Stimulated activated naive B cell treated with anti-CD40 and anti-IgM and Interleukin-4, amounts not matched to agents 10 μg/mL and 1 μg/mL and 100 μg/mL, for 72 hours (primary cell): ENCODE results near the gene OSBPL10.
A peak's percentile ranks its signal among the peaks of the same experiment; 100 is the strongest.
"Not testable (repeated sequence)": the region's sequence is repeated elsewhere in the genome, so short reads cannot be mapped to it uniquely, and the experiment has no call there.

Source experiments
- ATAC-seq, 2 donors: fragments of 150-1000 bp; cut with Tn5 transposase; replicated peaks; 2 replicates each; pipeline ENCODE4 v1.10.0; 2021; ENCODE audit warnings: moderate library complexity in 1 of 2
- DNase-seq: peaks from one replicate; pipeline ENCODE4 v3.0.0; 2021
- H3K27ac Mint-ChIP-seq: one replicate; pipeline ENCODE4 v1.8.0; 2022; ENCODE audit warnings: mild to moderate bottlenecking, mixed read lengths
- H3K27me3 Mint-ChIP-seq, 2 donors: one replicate each; pipeline ENCODE4 v1.8.0; 2022; ENCODE audit warnings: mixed read lengths in 2 of 2
- H3K36me3 Mint-ChIP-seq, 2 donors: one replicate each; pipeline ENCODE4 v1.8.0; 2022; ENCODE audit warnings: mixed read lengths in 2 of 2, mild to moderate bottlenecking in 1 of 2
- H3K4me1 Mint-ChIP-seq, 2 donors: one replicate each; pipeline ENCODE4 v1.8.0; 2022; ENCODE audit warnings: mixed read lengths in 2 of 2, mild to moderate bottlenecking in 1 of 2
- H3K4me3 Mint-ChIP-seq, 2 donors: one replicate each; pipeline ENCODE4 v1.8.0; 2022; ENCODE audit warnings: mild to moderate bottlenecking in 2 of 2, mixed read lengths in 2 of 2, moderate library complexity in 1 of 2
- H3K9me3 Mint-ChIP-seq, 2 donors: one replicate each; pipeline ENCODE4 v1.8.0; 2022; ENCODE audit warnings: mixed read lengths in 2 of 2, mild to moderate bottlenecking in 1 of 2

Gene OSBPL10

DNA sequence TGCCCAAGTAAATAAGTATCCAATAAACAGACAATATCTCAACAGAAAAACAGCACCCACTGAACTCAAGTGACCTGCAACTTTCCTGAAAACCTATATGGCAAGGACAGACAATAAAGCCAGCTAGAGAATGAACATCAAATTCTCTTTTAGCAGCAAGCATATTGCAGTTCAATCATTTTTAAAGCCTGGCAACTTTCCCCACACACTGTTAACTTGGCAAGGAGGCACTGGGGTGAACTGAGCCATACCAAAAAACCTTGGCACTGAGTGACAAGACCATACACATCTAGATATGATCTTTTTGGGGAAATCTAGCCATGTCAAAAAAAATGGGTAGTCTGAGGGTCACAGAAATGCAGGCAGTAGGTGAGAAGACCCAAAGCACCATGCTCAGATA, 273.8 kb downstream of the OSBPL10 start:
- Mint-ChIP-seq H3K27me3 (no peaks in the 10 kb centered on the region), H3K27ac (peak overlapping the region; percentile 10), H3K36me3 (peaks cover 49 to 78% of the 10 kb centered on the region in 2 donors), H3K4me3 (no peak overlapping the region), H3K4me1 (peaks cover 45 to 73% of the 10 kb centered on the region in 2 donors), H3K9me3 (peaks cover 0 to 1% of the 10 kb centered on the region in 2 donors)
- ATAC-seq (no peak), DNase-seq (no peak)

DNA sequence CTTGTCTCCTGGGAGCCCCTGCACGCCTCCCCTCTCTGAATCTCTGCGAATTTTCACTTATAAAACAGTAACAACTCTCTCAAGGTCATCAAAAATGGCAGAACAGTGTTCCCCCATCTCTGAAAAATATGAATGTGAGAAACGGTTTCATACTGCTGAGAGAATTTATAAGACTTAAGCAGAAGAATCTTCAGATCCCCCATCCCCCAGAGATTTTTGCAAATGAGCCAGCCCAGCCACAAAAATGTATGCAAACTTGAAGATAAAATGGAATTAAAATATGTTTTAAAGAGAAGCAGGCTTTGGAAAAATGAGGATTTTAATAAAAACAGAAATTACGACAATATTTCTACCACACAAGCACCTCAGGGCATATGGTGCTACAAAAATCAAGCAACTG, 275.3 kb downstream of the OSBPL10 start:
- DNase-seq, result no peak
- Mint-ChIP-seq H3K27me3 (no peaks in the 10 kb centered on the region), H3K9me3 (no peaks in the 10 kb centered on the region), H3K4me1 (peaks cover 39 to 58% of the 10 kb centered on the region in 2 donors), H3K27ac (peak overlapping the region; percentile 47), H3K4me3 (peak overlapping the region in 1 of 2 donors; percentile 39), H3K36me3 (peaks cover 48 to 76% of the 10 kb centered on the region in 2 donors)
- ATAC-seq, result no peak

DNA sequence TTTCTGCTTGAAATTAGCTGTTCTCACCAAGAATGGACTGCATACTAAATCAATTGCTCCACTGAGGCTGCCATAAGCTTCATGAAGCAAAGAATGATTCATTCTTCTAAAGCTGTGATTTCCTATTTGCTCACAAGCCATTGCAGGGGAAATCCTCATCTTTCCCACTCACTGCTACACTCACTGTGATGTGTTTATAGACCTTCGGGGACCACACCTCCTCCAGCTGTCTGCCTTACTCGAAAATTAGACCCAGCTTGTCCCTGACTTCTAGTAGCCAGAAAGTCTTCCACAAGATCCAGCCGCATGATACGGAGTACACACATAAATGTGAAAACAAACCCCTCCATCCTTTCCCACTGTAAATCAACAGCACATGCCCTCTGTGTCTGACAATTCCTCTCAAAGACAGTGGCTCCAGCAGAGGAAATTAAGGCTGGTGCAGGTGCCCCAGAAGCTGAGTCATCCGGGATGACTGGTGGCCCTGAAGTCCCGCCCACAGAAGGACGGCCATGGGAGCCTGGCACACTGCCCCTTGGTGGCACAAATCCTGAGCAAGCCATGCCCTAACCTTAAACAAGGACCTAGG, 276.4 kb downstream of the OSBPL10 start:
- Mint-ChIP-seq H3K27me3 (no peaks in the 10 kb centered on the region), H3K27ac (peak overlapping the region; percentile 72), H3K9me3 (no peaks in the 10 kb centered on the region), H3K4me1 (peaks cover 28 to 47% of the 10 kb centered on the region in 2 donors), H3K4me3 (peak overlapping the region; percentile 7 to 18), H3K36me3 (peaks cover 48 to 74% of the 10 kb centered on the region in 2 donors)
- DNase-seq (no peak), ATAC-seq (peak; percentile 80 to 91)

DNA sequence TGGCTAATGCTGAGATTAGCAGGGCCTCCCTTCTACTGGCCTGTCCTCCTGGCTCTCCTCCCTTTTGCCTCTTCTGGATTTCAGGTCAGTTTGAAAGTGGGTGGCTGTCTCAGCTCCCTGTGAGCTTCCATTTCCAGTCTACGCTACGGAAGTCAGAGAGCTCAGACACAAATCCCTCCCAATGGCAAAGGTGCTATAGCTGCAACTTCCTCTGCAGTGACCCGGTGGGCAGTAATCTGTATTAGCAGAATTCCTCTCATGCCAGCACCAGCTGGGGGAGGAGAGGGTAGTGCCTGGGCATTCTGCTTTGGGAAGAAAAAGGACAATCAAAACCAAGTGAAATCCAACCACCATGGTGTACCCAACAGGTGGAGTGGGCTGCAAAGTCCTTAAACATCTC, 276.9 kb downstream of the OSBPL10 start:
- Mint-ChIP-seq H3K27ac (peak overlapping the region; percentile 72), H3K27me3 (no peaks in the 10 kb centered on the region), H3K36me3 (peaks cover 51 to 72% of the 10 kb centered on the region in 2 donors)

DNA sequence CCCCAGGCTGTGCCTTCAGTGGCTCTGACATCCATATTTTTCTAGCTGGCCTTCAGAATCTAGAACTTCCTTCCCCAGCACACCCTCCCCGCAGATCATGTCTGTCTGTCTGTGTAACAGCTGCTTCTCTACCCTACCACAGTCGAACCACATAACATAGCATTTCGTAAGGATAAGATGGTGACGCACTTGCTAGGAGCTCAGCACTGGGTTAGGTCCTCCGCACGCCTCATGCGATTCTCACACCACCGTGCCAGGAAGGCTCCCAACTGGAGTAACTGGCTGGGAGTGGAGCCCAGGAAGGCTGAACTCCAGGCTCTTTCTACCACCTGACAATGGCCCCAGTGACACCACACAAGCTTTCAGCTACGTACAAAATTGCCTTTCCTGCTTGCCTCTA, 279.8 kb downstream of the OSBPL10 start:
- DNase-seq (no peak), ATAC-seq (no peak)
- H3K4me1 Mint-ChIP-seq, result peaks cover 17 to 23% of the 10 kb centered on the region in 2 donors
- H3K36me3 Mint-ChIP-seq, result peaks cover 42 to 58% of the 10 kb centered on the region in 2 donors
- no peak overlapping the region for H3K4me3 Mint-ChIP-seq
- no peaks in the 10 kb centered on the region for H3K27me3 Mint-ChIP-seq
- H3K9me3 Mint-ChIP-seq, result no peaks in the 10 kb centered on the region
- H3K27ac Mint-ChIP-seq, result peak overlapping the region; percentile 6

More for the DNA sequence above, 276.9 kb downstream of the OSBPL10 start:
- Mint-ChIP-seq H3K9me3 (no peaks in the 10 kb centered on the region), H3K4me3 (no peak overlapping the region), H3K4me1 (peaks cover 25 to 42% of the 10 kb centered on the region in 2 donors)
- no peak for ATAC-seq
- DNase-seq, result no peak

GRCh38 chr3:31699309-31699953, 281.6 kb downstream of the OSBPL10 start:
- H3K27ac Mint-ChIP-seq, result no peak overlapping the region
- no peaks in the 10 kb centered on the region for H3K9me3 Mint-ChIP-seq

DNA sequence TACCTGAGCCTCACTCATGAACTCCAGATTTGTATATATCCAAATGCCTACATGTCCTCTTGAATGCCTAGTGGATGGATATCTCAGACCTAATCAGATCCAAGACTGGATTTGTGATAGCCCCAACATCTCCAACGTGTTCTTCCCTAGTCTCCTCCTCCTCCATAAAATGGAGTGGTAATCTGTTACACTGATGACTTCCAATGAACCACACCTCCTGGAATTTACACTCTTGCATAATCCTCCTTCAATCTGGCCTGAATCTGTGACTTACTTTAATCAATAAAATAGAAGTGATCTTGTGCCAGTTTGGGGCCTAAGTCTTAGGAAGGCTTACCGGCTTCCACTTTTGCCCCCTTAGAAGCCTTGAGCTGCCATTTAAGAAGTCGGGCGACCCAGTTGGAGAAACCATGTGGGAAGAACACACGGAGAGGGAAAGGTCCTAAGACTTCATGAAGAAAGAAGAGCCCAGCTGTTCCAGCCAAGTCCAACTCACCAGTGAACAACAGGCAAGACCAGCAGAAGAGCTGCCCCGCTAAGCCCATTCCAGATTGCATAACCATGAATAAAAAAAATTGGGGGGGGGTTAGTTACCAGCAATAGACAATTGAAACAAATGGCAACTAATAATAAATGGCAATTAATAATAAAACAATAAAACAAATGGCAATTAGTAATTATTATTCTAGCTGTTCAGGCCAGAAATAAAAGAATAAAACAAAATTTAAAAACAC, 284.1 kb downstream of the OSBPL10 start:
- Mint-ChIP-seq H3K36me3 (peaks cover 30 to 40% of the 10 kb centered on the region in 2 donors), H3K27me3 (no peaks in the 10 kb centered on the region)

More at GRCh38 chr3:31699309-31699953, 281.6 kb downstream of the OSBPL10 start:
- DNase-seq (no peak), ATAC-seq (no peak)
- Mint-ChIP-seq H3K36me3 (peaks cover 39 to 51% of the 10 kb centered on the region in 2 donors), H3K27me3 (no peaks in the 10 kb centered on the region), H3K4me1 (peaks cover 4 to 5% of the 10 kb centered on the region in 2 donors), H3K4me3 (no peak overlapping the region)

GRCh38 chr3:31696009-31696297, 285.1 kb downstream of the OSBPL10 start:
- H3K36me3 Mint-ChIP-seq, result peaks cover 29 to 41% of the 10 kb centered on the region in 2 donors
- DNase-seq (no peak), ATAC-seq (no peak)
- H3K4me1 Mint-ChIP-seq, result peaks cover 0 to 5% of the 10 kb centered on the region in 2 donors
- H3K4me3 Mint-ChIP-seq, result no peak overlapping the region
- H3K9me3 Mint-ChIP-seq, result peaks cover 3% of the 10 kb centered on the region in 2 donors
- H3K27ac Mint-ChIP-seq, result no peak overlapping the region
- no peaks in the 10 kb centered on the region for H3K27me3 Mint-ChIP-seq

More for the DNA sequence above, 284.1 kb downstream of the OSBPL10 start:
- DNase-seq (no peak), ATAC-seq (no peak)
- Mint-ChIP-seq H3K9me3 (no peaks in the 10 kb centered on the region), H3K4me1 (peaks cover 0 to 5% of the 10 kb centered on the region in 2 donors), H3K4me3 (no peak overlapping the region), H3K27ac (no peak overlapping the region)

GRCh38 chr3:31695280-31696008, 285.6 kb downstream of the OSBPL10 start:
- H3K36me3 Mint-ChIP-seq, result peaks cover 31 to 41% of the 10 kb centered on the region in 2 donors
- no peak overlapping the region for H3K4me3 Mint-ChIP-seq
- H3K27me3 Mint-ChIP-seq, result no peaks in the 10 kb centered on the region
- DNase-seq (no peak), ATAC-seq (peak; percentile 74 to 76)
- H3K4me1 Mint-ChIP-seq, result peaks cover 0 to 5% of the 10 kb centered on the region in 2 donors
- H3K27ac Mint-ChIP-seq, result no peak overlapping the region
- H3K9me3 Mint-ChIP-seq, result peaks cover 5 to 8% of the 10 kb centered on the region in 2 donors

- DNase-seq, result no peak
- ATAC-seq, result no peak
- H3K27ac Mint-ChIP-seq, result no peak overlapping the region
Measured at GRCh38 chr3:31693346-31693745, 287.7 kb downstream of the OSBPL10 start.

DNA sequence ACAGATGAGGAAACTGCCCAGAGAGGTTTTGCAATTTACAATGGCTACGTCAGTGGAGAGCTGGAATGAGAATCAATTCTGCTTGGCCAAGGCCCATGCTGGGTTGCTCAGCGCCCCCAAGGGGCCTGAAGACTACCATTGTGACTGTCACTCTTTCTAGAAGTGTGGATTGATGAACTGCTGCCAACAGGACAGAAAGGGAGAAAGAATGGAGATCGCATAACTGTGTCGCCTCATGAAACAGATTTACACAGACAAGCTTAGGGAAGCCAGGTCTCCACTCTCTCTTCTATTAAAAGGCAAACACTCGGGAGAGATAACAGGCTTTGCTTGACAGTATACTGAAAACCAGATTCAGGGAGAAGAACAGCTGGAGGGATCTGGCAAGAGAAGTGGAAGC, 288.3 kb downstream of the OSBPL10 start:
- no peak overlapping the region for H3K4me3 Mint-ChIP-seq
- no peak for DNase-seq
- H3K27ac Mint-ChIP-seq, result no peak overlapping the region

More at GRCh38 chr3:31693346-31693745, 287.7 kb downstream of the OSBPL10 start:
- H3K4me3 Mint-ChIP-seq, result no peak overlapping the region
- peaks cover 13 to 14% of the 10 kb centered on the region in 2 donors for H3K9me3 Mint-ChIP-seq
- H3K4me1 Mint-ChIP-seq, result peaks cover 0 to under 1% of the 10 kb centered on the region in 2 donors
- peaks cover 35 to 44% of the 10 kb centered on the region in 2 donors for H3K36me3 Mint-ChIP-seq
- H3K27me3 Mint-ChIP-seq, result no peaks in the 10 kb centered on the region

DNA sequence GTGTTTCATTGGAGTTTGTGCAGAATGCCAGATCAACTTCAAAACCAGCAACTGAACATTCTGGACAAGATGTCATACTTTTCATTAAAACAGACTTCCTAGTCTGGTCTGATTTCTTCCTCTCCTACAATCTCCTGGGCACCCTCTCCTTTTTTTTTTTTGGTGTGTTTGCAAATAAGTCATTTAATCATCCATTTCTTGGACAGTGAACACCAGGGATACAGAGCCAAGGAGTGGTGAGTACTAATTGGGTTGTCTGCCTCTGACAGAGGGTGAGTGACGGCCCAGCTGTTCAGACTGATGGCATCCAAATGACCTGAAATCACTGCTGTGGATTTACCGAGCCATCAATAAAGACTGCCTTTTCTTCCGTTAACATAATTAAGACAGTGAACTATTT, 290.3 kb downstream of the OSBPL10 start:
- DNase-seq (no peak), ATAC-seq (no peak)
- no peak overlapping the region for H3K4me3 Mint-ChIP-seq
- H3K27ac Mint-ChIP-seq, result no peak overlapping the region
- peaks cover 13 to 14% of the 10 kb centered on the region in 2 donors for H3K9me3 Mint-ChIP-seq
- H3K36me3 Mint-ChIP-seq, result peaks cover 47 to 56% of the 10 kb centered on the region in 2 donors
- peaks cover 0 to 2% of the 10 kb centered on the region in 2 donors for H3K4me1 Mint-ChIP-seq
- H3K27me3 Mint-ChIP-seq, result no peaks in the 10 kb centered on the region

More for the DNA sequence above, 288.3 kb downstream of the OSBPL10 start:
- no peaks in the 10 kb centered on the region for H3K27me3 Mint-ChIP-seq
- no peak for ATAC-seq
- peaks cover 13 to 14% of the 10 kb centered on the region in 2 donors for H3K9me3 Mint-ChIP-seq
- H3K36me3 Mint-ChIP-seq, result peaks cover 37 to 46% of the 10 kb centered on the region in 2 donors
- no peaks in the 10 kb centered on the region for H3K4me1 Mint-ChIP-seq

DNA sequence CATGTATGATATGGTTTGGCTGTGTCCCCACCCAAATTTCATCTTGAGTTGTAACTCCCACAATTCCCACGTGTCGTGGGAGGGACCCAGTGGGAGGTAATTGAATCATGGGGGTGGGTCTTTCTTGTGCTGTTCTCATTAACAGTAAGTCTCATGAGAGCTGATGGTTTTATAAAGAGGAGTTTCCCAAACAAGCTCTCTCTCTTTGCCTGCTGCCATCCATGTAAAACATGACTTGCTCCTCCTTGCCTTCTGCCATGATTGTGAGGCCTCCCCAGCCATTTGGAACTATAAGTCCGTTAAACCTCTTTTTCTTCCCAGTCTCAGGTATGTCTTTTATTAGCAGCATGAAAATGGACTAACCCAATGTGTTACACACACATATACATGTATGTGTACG, 291.5 kb downstream of the OSBPL10 start:
- not testable (repeated sequence) for H3K4me3 Mint-ChIP-seq, H3K4me1 Mint-ChIP-seq, DNase-seq, ATAC-seq, H3K27ac Mint-ChIP-seq, H3K27me3 Mint-ChIP-seq
- Mint-ChIP-seq H3K9me3 (peaks cover 13 to 14% of the 10 kb centered on the region in 2 donors), H3K36me3 (peaks cover 51 to 63% of the 10 kb centered on the region in 2 donors)

- H3K4me3 Mint-ChIP-seq, result no peak overlapping the region
- ATAC-seq, result no peak
- H3K27me3 Mint-ChIP-seq, result no peaks in the 10 kb centered on the region
- peaks cover 13 to 14% of the 10 kb centered on the region in 2 donors for H3K9me3 Mint-ChIP-seq
- peaks cover 55 to 69% of the 10 kb centered on the region in 2 donors for H3K36me3 Mint-ChIP-seq
- peaks cover 2 to 5% of the 10 kb centered on the region in 2 donors for H3K4me1 Mint-ChIP-seq
- no peak overlapping the region for H3K27ac Mint-ChIP-seq
- DNase-seq, result no peak
Measured at GRCh38 chr3:31688984-31689383, 292.1 kb downstream of the OSBPL10 start.
